H1 (cell line): Measurements from ENCODE around the gene ABLIM1. TPM values are rescaled to one million over a fixed set of nuclear protein-coding genes. Genes with fewer than 3 reads are reported as not detected.
A peak's percentile ranks its signal among the peaks of the same experiment; 100 is the strongest.

Experiments used
- CTCF ChIA-PET: fragments of 300-600 bp; sonication (Branson Sonifier 250); formaldehyde crosslinking; loops from one replicate; lab custom pipeline; 2021; ENCODE audit not compliant: partially characterized antibody; lab: Charles Lee
- POLR2A ChIA-PET: fragments of 300-600 bp; sonication (Branson Sonifier 250); formaldehyde crosslinking; loops from one replicate; lab custom pipeline; 2021; ENCODE audit warnings: inconsistent platforms; ENCODE audit not compliant: partially characterized antibody; lab: Charles Lee
- DNase-seq, 2 experiments: peaks; one replicate each; pipeline versions ENCODE4 v3.0.0 to v3.0.0-alpha.2; 2010 to 2022; ENCODE audit warnings: low spot score in 2 of 2, low read depth in 1 of 2, mixed read lengths in 1 of 2
- FAIRE-seq: peaks from 2 replicates; lab custom pipeline; 2011; peaks lifted over from hg19 to GRCh38; lab: Jason Lieb, UNC
- H2AFZ ChIP-seq: 2 replicates; pipeline ENCODE4 v1.8.1; 2012; ENCODE audit warnings: low read length, inconsistent platforms
- H2AK5ac ChIP-seq: 2 replicates; pipeline ENCODE4 v1.6.1; 2013; ENCODE audit warnings: low read depth, low read length
- H2BK120ac ChIP-seq: replicated peaks from 2 replicates; pipeline ENCODE3; 2013; ENCODE audit warnings: low read depth, low read length, inconsistent platforms
- H2BK12ac ChIP-seq: 2 replicates; pipeline ENCODE4 v1.6.1; 2013; ENCODE audit warnings: low read depth, low read length
- H2BK15ac ChIP-seq: 2 replicates; pipeline ENCODE4 v1.6.1; 2013; ENCODE audit warnings: low read length
- H2BK20ac ChIP-seq: 2 replicates; pipeline ENCODE4 v1.6.1; 2013; ENCODE audit warnings: low read length
- H2BK5ac ChIP-seq: 2 replicates; pipeline ENCODE4 v1.6.1; 2013; ENCODE audit warnings: low read depth, low read length
- H3K14ac ChIP-seq: 2 replicates; pipeline ENCODE4 v1.6.1; 2013; ENCODE audit warnings: inconsistent platforms; ENCODE audit not compliant: insufficient read length
- H3K18ac ChIP-seq: 2 replicates; pipeline ENCODE4 v1.6.1; 2013; ENCODE audit warnings: low read length; ENCODE audit errors: extremely low read depth
- H3K23ac ChIP-seq: 2 replicates; pipeline ENCODE4 v1.6.1; 2013; ENCODE audit warnings: inconsistent platforms; ENCODE audit not compliant: insufficient read length
- H3K23me2 ChIP-seq: 2 replicates; pipeline ENCODE4 v1.6.1; 2013; ENCODE audit warnings: low read depth, low read length
- H3K27ac ChIP-seq: 2 replicates; pipeline ENCODE4 v1.6.1; 2011; ENCODE audit warnings: low read depth, low read length, inconsistent platforms
- H3K27me3 ChIP-seq, 4 experiments: replicated peaks in 1 of 4; 1 replicate in 1 of 4; 2 replicates in 3 of 4; pipeline versions ENCODE4 v1.6.1 to v1.8.1; 2011 to 2013; ENCODE audit warnings: low read length in 3 of 4, mild to moderate bottlenecking in 3 of 4, inconsistent platforms in 2 of 4, mixed read lengths in 2 of 4, moderate library complexity in 1 of 4; ENCODE audit not compliant: control insufficient read depth in 3 of 4, insufficient read depth in 3 of 4; ENCODE audit errors: extremely low read depth in 1 of 4
- H3K36me3 ChIP-seq, 4 experiments: 2 replicates each; pipeline versions ENCODE4 v1.6.1 to v1.8.1; 2011 to 2013; ENCODE audit warnings: mild to moderate bottlenecking in 4 of 4, low read length in 3 of 4, moderate library complexity in 2 of 4, control low read depth in 1 of 4, inconsistent platforms in 1 of 4; ENCODE audit not compliant: insufficient read depth in 4 of 4, control insufficient read depth in 2 of 4
- H3K4ac ChIP-seq: replicated peaks from 2 replicates; pipeline ENCODE3; 2013; ENCODE audit warnings: low read length, low read depth, mixed read lengths, inconsistent platforms; ENCODE audit not compliant: insufficient read length
- H3K4me1 ChIP-seq, 4 experiments: replicated peaks in 1 of 4; 1 replicate in 1 of 4; 2 replicates in 3 of 4; pipeline versions ENCODE4 v1.6.1 to v1.8.1; 2011 to 2013; ENCODE audit warnings: low read length in 3 of 4, inconsistent platforms in 2 of 4, mixed read lengths in 1 of 4; ENCODE audit not compliant: insufficient read depth in 4 of 4, control insufficient read depth in 3 of 4
- H3K4me2 ChIP-seq, 2 experiments: 2 replicates each; pipeline versions ENCODE4 v1.6.1 to v1.8.1; 2011 to 2013; ENCODE audit warnings: low read depth in 2 of 2, low read length in 2 of 2, control low read depth in 1 of 2, inconsistent platforms in 1 of 2, mild to moderate bottlenecking in 1 of 2; ENCODE audit not compliant: insufficient read depth in 1 of 2
- H3K4me3 ChIP-seq, 4 experiments: fragments of 200-600, 300-600 bp in 1 of 4; sonication (generic), shearing (Covaris generic), sonication (Bioruptor Twin) in 1 of 4; 2 replicates each; pipeline versions ENCODE4 v1.5.1 to v1.8.1; 2011 to 2016; ENCODE audit warnings: low read length in 4 of 4, low read depth in 3 of 4, control low read depth in 2 of 4, inconsistent platforms in 2 of 4, mild to moderate bottlenecking in 2 of 4, mixed read lengths in 1 of 4, moderate library complexity in 1 of 4; ENCODE audit not compliant: insufficient read depth in 2 of 4; ENCODE audit errors: extremely low read depth in 1 of 4
- H3K56ac ChIP-seq: replicated peaks from 2 replicates; pipeline ENCODE3; 2013; ENCODE audit warnings: low read depth, mild to moderate bottlenecking, mixed read lengths, low read length, inconsistent platforms; ENCODE audit not compliant: insufficient read length
- H3K79me1 ChIP-seq: 2 replicates; pipeline ENCODE4 v1.6.1; 2013; ENCODE audit warnings: low read depth, low read length, control low read depth
- H3K79me2 ChIP-seq, 2 experiments: 2 replicates each; pipeline versions ENCODE4 v1.6.1 to v1.8.1; 2012 to 2013; ENCODE audit warnings: low read length in 2 of 2, mild to moderate bottlenecking in 2 of 2, inconsistent platforms in 1 of 2; ENCODE audit not compliant: insufficient read depth in 2 of 2, control insufficient read depth in 1 of 2
- H3K9ac ChIP-seq, 4 experiments: replicated peaks in 1 of 4; 1 replicate in 1 of 4; 2 replicates in 3 of 4; pipeline versions ENCODE4 v1.6.1 to v1.8.1; 2011 to 2013; ENCODE audit warnings: low read depth in 3 of 4, low read length in 3 of 4, control low read depth in 2 of 4, mild to moderate bottlenecking in 2 of 4, moderate library complexity in 2 of 4, inconsistent platforms in 1 of 4; ENCODE audit errors: extremely low read depth in 1 of 4
- H3K9me3 ChIP-seq, 2 experiments: 2 replicates each; pipeline versions ENCODE4 v1.6.1 to v1.8.1; 2012 to 2013; ENCODE audit warnings: mild to moderate bottlenecking in 2 of 2, moderate library complexity in 2 of 2, control low read depth in 1 of 2, inconsistent platforms in 1 of 2, low read depth in 1 of 2, low read length in 1 of 2, mixed read lengths in 1 of 2; ENCODE audit not compliant: insufficient read depth in 2 of 2
- H4K20me1 ChIP-seq, 2 experiments: replicated peaks in 1 of 2; 2 replicates each; pipeline versions ENCODE3 to v1.8.1; 2011 to 2013; ENCODE audit warnings: inconsistent platforms in 2 of 2, low read length in 2 of 2, mild to moderate bottlenecking in 1 of 2; ENCODE audit not compliant: insufficient read depth in 2 of 2, control insufficient read depth in 1 of 2
- H4K5ac ChIP-seq: 2 replicates; pipeline ENCODE4 v1.6.1; 2013; ENCODE audit warnings: low read length, low read depth, mixed read lengths, inconsistent platforms; ENCODE audit not compliant: insufficient read length
- H4K8ac ChIP-seq: 2 replicates; pipeline ENCODE4 v1.8.0; 2013; ENCODE audit warnings: mild to moderate bottlenecking, moderate library complexity, low read length, inconsistent platforms; ENCODE audit not compliant: insufficient read depth; ENCODE audit errors: extremely low read depth
- H4K91ac ChIP-seq: replicated peaks from 2 replicates; pipeline ENCODE3; 2013; ENCODE audit warnings: low read length, mixed read lengths, inconsistent platforms; ENCODE audit not compliant: insufficient read length
- E2F6 ChIP-seq: IDR thresholded peaks from 2 replicates; pipeline ENCODE4 v1.6.1; 2012; ENCODE audit warnings: inconsistent platforms
- POLR2AphosphoS5 ChIP-seq: IDR thresholded peaks from 2 replicates; pipeline ENCODE4 v1.6.1; 2011; ENCODE audit warnings: low read depth, low read length
- WGBS, 2 experiments: shearing (Covaris generic) in 1 of 2; methylation state at CpG; one replicate each; pipeline versions ENCODE4 v1.1.6 to v1.1.7; 2013 to 2015; ENCODE audit warnings: low lambda C conversion rate in 2 of 2, mixed read lengths in 2 of 2, inconsistent platforms in 1 of 2, low coverage in 1 of 2, missing lambda C conversion rate in 1 of 2; ENCODE audit not compliant: insufficient replicate concordance in 2 of 2, insufficient coverage in 1 of 2, insufficient read length in 1 of 2; ENCODE audit errors: extremely low coverage in 1 of 2, missing lambda C conversion rate in 1 of 2; 5-methylcytosine and 5-hydroxymethylcytosine counted together
- polyA plus RNA-seq, 7 experiments: library from polyadenylated mRNA; depleted of rRNA in 3 of 7; stranded (reverse) in 5 of 7; unstranded in 2 of 7; fragments of >200 nt in 5 of 7; fragments of 200-250 nt in 2 of 7; gene quantifications; 1 replicate in 5 of 7; 2 replicates in 1 of 7; 4 replicates in 1 of 7; pipeline versions ENCODE4 v1.2.1 to v1.2.3, GENCODE V29; 2011 to 2013; ENCODE audit warnings: missing spikeins in 2 of 7, mixed read lengths in 2 of 7
- total RNA-seq: library from RNA; stranded (reverse); fragmentation: NEBNext Ultra II Directional; extraction: Animal tissue kit (Norgen Biotek cat#: 25700); gene quantifications from 2 replicates; pipeline ENCODE4 v1.2.1, GENCODE V29; 2021

Gene ABLIM1
- total and polyA plus RNA-seq, 2 of the 8 experiments (the other 6 are each of a cell fraction or from before 2014, with no cell fraction given): 51.2 to 51.7 TPM

- TF ChIP-seq E2F6: peak; percentile 67; the same call in 1 of the 2 replicates
- no peak for TF ChIP-seq POLR2AphosphoS5
- Histone ChIP-seq H3K27me3 (peaks cover 0 to 3% (median 0%) of the 10 kb centered on the region in 4 experiments; a peak in 2 of 7 replicates), H3K4me3 (no peak overlapping the region), H2BK15ac (no peak overlapping the region), H2BK120ac (no peak overlapping the region), H2BK5ac (no peak overlapping the region), H3K4ac (no peak overlapping the region), H4K20me1 (no peaks in the 10 kb centered on the region), H3K14ac (no peak overlapping the region), H4K5ac (no peak overlapping the region), H3K9ac (no peak overlapping the region), H3K36me3 (no peaks in the 10 kb centered on the region), H3K56ac (no peak overlapping the region), H4K91ac (no peak overlapping the region), H3K23ac (no peak overlapping the region), H3K9me3 (peaks cover 0 to 3% of the 10 kb centered on the region in 2 experiments; a peak in 1 of 4 replicates), H3K4me2 (no peak overlapping the region), H2BK12ac (no peak overlapping the region), H3K79me2 (no peaks in the 10 kb centered on the region), H2AFZ (no peak overlapping the region), H2BK20ac (no peak overlapping the region), H3K79me1 (no peaks in the 10 kb centered on the region), H3K27ac (no peak overlapping the region), H3K4me1 (no peaks in the 10 kb centered on the region; a peak in 1 of 7 replicates), H3K18ac (no peak overlapping the region), H4K8ac (no peak overlapping the region), H3K23me2 (no peaks in the 10 kb centered on the region), H2AK5ac (no peak overlapping the region)
- WGBS, 2 experiments: 93% methylated on average over 5 of the region's 5 CpGs; no CpG with 5 or more reads in 1 of the 2 experiments
- ChIA-PET POLR2A (interaction anchor here (0.6 kb wide), 1 partner anchor 9 kb away, joined by 3 read pairs; no protein-coding TSS in a partner anchor), CTCF (interaction anchor here (0.6 to 4.7 kb wide), 8 partner anchors 8 to 219 kb away, joined by 3 to 23 read pairs (median 7); no protein-coding TSS in a partner anchor)
- FAIRE-seq (no peak), DNase-seq (no peak)
Observed at GRCh38 chr10:114532226-114532625, 125.8 kb downstream of the ABLIM1 start.
